ENCODE data around the gene MS4A10. TPM values are rescaled to one million over a fixed set of nuclear protein-coding genes. Genes with fewer than 3 reads are reported as not detected.

MS4A10 gene
- total RNA-seq, 2 experiments from 2014 or later: not detected

- no peaks in the 10 kb centered on the region for H3K9me3 Mint-ChIP-seq
- no peaks in the 10 kb centered on the region for H3K4me1 Mint-ChIP-seq (ENCODE audit: low read depth)
- DNase-seq: no peak
- intact Hi-C loops (cut with micrococcal nuclease): loop anchor here (10.0 kb wide), 1 partner anchor 59 kb away; no protein-coding TSS in a partner anchor
- POLR2A ChIA-PET: no interaction called here
- TF ChIP-seq CTCF (IDR thresholded peaks at IDR 0.05): no peak
- H3K27ac Mint-ChIP-seq: no peak overlapping the region
- H3K27me3 Mint-ChIP-seq: peaks cover 12% of the 10 kb centered on the region
- CTCF ChIA-PET: interaction anchor here (1.2 to 9.7 kb wide), 3 partner anchors 9 to 12 kb away, joined by 3 to 116 read pairs (median 5); partner anchors contain the start of gene MS4A15
- no peaks in the 10 kb centered on the region for H3K36me3 Mint-ChIP-seq (ENCODE audit: low read depth)
- no peak for ATAC-seq
- H3K4me3 Mint-ChIP-seq: no peak overlapping the region
Observed at GRCh38 chr11:60765355-60765754, 19.8 kb upstream of the MS4A10 start.

GRCh38 chr11:60766547-60766946 lies 18.6 kb upstream of the MS4A10 start:
- ATAC-seq: no peak
- Mint-ChIP-seq H3K36me3 (ENCODE audit: low read depth) (no peaks in the 10 kb centered on the region), H3K9me3 (no peaks in the 10 kb centered on the region), H3K4me3 (no peak overlapping the region), H3K27ac (no peak overlapping the region), H3K4me1 (ENCODE audit: low read depth) (no peaks in the 10 kb centered on the region), H3K27me3 (peaks cover 7% of the 10 kb centered on the region)
- ChIA-PET CTCF (interaction anchor here (0.9 to 9.7 kb wide), 7 partner anchors 10 to 680 kb away, joined by 3 to 116 read pairs (median 3); partner anchors contain the start of gene MS4A15), POLR2A (no interaction called here)
- DNase-seq: no peak
- no peak for TF ChIP-seq CTCF (IDR thresholded peaks at IDR 0.05)
- intact Hi-C loops (cut with micrococcal nuclease): loop anchor here (10.0 kb wide), 1 partner anchor 58 kb away; no protein-coding TSS in a partner anchor

GRCh38 chr11:60767388-60767811 lies 17.7 kb upstream of the MS4A10 start:
- POLR2A ChIA-PET: interaction anchor here (0.6 kb wide), 1 partner anchor 740 kb away, joined by 3 read pairs; no protein-coding TSS in a partner anchor
- Mint-ChIP-seq H3K9me3 (no peaks in the 10 kb centered on the region), H3K4me1 (ENCODE audit: low read depth) (no peaks in the 10 kb centered on the region), H3K36me3 (ENCODE audit: low read depth) (no peaks in the 10 kb centered on the region), H3K4me3 (no peak overlapping the region), H3K27ac (no peak overlapping the region), H3K27me3 (peaks cover 7% of the 10 kb centered on the region)
- TF ChIP-seq CTCF (IDR thresholded peaks at IDR 0.05): peak; percentile 63
- peak; percentile 80 for ATAC-seq
- CTCF ChIA-PET: interaction anchor here (0.9 to 9.7 kb wide), 6 partner anchors 10 to 679 kb away, joined by 3 to 116 read pairs (median 4); partner anchors contain the start of gene MS4A15
- DNase-seq: peak; percentile 37
- intact Hi-C loops (cut with micrococcal nuclease): loop anchor here (10.0 kb wide), 1 partner anchor 57 kb away; no protein-coding TSS in a partner anchor

- ChIA-PET POLR2A (interaction anchor here (0.6 to 1.5 kb wide), 2 partner anchors 14 to 739 kb away, joined by 3 to 4 read pairs; no protein-coding TSS in a partner anchor), CTCF (interaction anchor here (1.8 to 9.7 kb wide), 3 partner anchors 9 to 119 kb away, joined by 4 to 116 read pairs (median 6); no protein-coding TSS in a partner anchor)
- intact Hi-C loops (cut with micrococcal nuclease): loop anchor here (10.0 kb wide), 1 partner anchor 57 kb away; no protein-coding TSS in a partner anchor
Observed at GRCh38 chr11:60768202-60768601, 16.9 kb upstream of the MS4A10 start.

More at GRCh38 chr11:60768202-60768601, 16.9 kb upstream of the MS4A10 start:
- H3K27ac Mint-ChIP-seq: no peak overlapping the region
- H3K36me3 Mint-ChIP-seq (ENCODE audit: low read depth): no peaks in the 10 kb centered on the region
- H3K27me3 Mint-ChIP-seq: peaks cover 7% of the 10 kb centered on the region
- ATAC-seq (no peak), DNase-seq (no peak)
- H3K4me3 Mint-ChIP-seq: no peak overlapping the region
- H3K4me1 Mint-ChIP-seq (ENCODE audit: low read depth): no peaks in the 10 kb centered on the region
- no peak for TF ChIP-seq CTCF (IDR thresholded peaks at IDR 0.05)
- no peaks in the 10 kb centered on the region for H3K9me3 Mint-ChIP-seq

All from activated CD8-positive, alpha-beta T cell treated with anti-CD3 and anti-CD28 coated beads for 36 hours (primary cell).